Stimulated activated naive CD8-positive, alpha-beta T cell treated with anti-CD3 and anti-CD28 coated beads, Interleukin-15, Interleukin-2, amounts not matched to agents 100 ng/mL and 50 ng/mL, for 24 hours (primary cell): ENCODE results near the gene DNAJC27.

ENCODE experiments used
- H3K27ac Mint-ChIP-seq: one replicate; pipeline ENCODE4 v1.8.0; 2021; ENCODE audit warnings: mild to moderate bottlenecking, mixed read lengths
- H3K27me3 Mint-ChIP-seq: one replicate; pipeline ENCODE4 v1.8.0; 2021; ENCODE audit warnings: mixed read lengths
- H3K36me3 Mint-ChIP-seq: one replicate; pipeline ENCODE4 v1.8.0; 2021; ENCODE audit warnings: low read depth, mixed read lengths
- H3K4me1 Mint-ChIP-seq: one replicate; pipeline ENCODE4 v1.8.0; 2021; ENCODE audit warnings: low read depth, mixed read lengths
- H3K4me3 Mint-ChIP-seq: one replicate; pipeline ENCODE4 v1.8.0; 2021; ENCODE audit warnings: mild to moderate bottlenecking, mixed read lengths
- H3K9me3 Mint-ChIP-seq: one replicate; pipeline ENCODE4 v1.8.0; 2021; ENCODE audit warnings: mixed read lengths

DNAJC27 gene

DNA sequence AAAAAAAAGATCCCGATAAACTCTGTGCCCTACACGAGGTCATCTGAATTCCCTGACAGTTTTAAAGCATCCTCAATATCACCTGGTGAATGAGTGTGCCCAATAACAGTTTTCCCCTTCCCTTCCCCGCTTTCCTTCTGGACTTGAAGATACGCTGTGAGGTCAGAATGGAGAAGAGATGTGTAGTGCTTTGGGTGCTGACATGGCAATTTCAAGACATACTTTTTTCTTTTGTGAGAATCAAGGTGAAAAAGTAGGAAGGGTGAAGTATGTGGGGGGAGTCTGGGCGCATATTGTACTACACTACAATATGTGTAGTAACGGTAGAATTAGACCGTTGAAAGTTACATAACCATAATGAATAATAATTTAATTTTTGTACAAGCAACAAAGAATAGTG, 21.7 kb downstream of the DNAJC27 start:
- no peak overlapping the region for H3K4me3 Mint-ChIP-seq
- H3K27me3 Mint-ChIP-seq = no peaks in the 10 kb centered on the region
- no peak overlapping the region for H3K27ac Mint-ChIP-seq
- peaks cover 3% of the 10 kb centered on the region for H3K9me3 Mint-ChIP-seq
- peaks cover 55% of the 10 kb centered on the region for H3K36me3 Mint-ChIP-seq
- no peaks in the 10 kb centered on the region for H3K4me1 Mint-ChIP-seq

DNA sequence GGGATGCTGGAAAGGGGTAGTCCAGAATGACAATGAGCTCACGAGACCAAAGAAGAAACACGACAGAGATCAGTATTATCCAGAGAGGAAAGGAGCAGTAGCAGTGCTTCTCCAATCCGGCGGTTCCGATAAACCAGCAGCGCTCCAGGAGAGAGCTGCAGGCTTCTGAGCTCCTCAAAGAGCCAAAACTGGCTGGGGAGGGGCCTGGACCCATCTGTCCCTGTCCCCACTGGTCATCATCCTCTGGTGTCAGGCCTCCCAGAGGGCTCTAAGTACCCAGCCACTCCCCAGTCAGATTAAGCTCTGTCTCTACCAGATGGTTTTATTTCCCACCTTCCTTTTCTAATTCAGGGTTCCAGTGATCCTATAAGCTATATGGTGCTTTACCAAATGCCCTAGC, 23.2 kb downstream of the DNAJC27 start:
- Mint-ChIP-seq H3K9me3 (no peaks in the 10 kb centered on the region), H3K27me3 (no peaks in the 10 kb centered on the region)

DNA sequence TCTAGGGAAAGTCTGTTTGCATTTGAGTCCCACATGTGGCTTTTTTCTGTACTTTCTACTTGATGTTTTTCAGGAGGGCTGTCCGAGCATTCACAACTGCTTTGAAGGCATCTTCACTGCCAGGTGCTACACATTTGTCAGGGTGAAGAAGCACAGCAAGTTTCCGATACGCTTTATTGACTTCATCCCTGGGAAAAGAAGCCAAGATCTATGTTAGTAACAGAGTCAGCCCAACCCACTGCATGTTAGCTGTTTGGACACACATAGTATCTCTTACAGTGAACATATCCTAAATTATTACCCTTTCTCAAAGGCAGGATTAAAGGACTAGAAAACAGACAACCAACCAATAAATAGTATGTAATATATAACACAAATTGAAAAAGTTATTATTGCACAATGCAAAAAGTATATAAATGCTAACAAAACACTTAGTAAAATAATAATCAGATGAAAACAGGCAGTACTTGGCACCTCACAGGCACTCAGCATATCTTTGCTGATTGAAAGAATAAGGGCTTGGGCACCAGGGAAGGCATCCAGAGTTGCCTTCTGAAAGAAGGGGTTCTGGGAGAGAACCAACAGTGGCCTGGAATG, 24.1 kb downstream of the DNAJC27 start:
- Mint-ChIP-seq H3K4me3 (no peak overlapping the region), H3K27ac (no peak overlapping the region), H3K27me3 (no peaks in the 10 kb centered on the region), H3K4me1 (no peaks in the 10 kb centered on the region), H3K36me3 (peaks cover 36% of the 10 kb centered on the region), H3K9me3 (no peaks in the 10 kb centered on the region)

More for the DNA sequence above, 23.2 kb downstream of the DNAJC27 start:
- Mint-ChIP-seq H3K27ac (no peak overlapping the region), H3K4me3 (no peak overlapping the region), H3K4me1 (no peaks in the 10 kb centered on the region), H3K36me3 (peaks cover 40% of the 10 kb centered on the region)

DNA sequence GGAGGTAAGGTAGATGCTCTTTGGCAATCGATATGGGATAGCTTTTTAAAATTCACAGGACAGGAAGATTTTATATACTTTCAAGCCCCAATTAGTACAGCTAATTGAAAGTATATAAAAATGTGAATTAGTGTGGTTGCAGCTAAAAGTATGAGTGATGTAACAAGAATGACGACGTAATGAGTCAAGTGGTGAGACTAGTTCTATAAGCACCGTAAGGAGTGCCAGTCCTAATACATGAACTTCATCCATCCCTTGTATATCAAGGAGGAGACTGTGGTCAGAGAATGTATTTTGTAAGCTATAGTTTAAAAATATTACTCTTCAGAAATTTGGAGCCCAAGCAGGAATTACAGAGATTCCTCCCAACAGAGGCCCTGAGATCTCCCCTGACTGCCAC, 25.8 kb downstream of the DNAJC27 start:
- Mint-ChIP-seq H3K9me3 (no peaks in the 10 kb centered on the region), H3K27ac (no peak overlapping the region), H3K27me3 (no peaks in the 10 kb centered on the region), H3K4me3 (no peak overlapping the region), H3K36me3 (peaks cover 22% of the 10 kb centered on the region), H3K4me1 (no peaks in the 10 kb centered on the region)

DNA sequence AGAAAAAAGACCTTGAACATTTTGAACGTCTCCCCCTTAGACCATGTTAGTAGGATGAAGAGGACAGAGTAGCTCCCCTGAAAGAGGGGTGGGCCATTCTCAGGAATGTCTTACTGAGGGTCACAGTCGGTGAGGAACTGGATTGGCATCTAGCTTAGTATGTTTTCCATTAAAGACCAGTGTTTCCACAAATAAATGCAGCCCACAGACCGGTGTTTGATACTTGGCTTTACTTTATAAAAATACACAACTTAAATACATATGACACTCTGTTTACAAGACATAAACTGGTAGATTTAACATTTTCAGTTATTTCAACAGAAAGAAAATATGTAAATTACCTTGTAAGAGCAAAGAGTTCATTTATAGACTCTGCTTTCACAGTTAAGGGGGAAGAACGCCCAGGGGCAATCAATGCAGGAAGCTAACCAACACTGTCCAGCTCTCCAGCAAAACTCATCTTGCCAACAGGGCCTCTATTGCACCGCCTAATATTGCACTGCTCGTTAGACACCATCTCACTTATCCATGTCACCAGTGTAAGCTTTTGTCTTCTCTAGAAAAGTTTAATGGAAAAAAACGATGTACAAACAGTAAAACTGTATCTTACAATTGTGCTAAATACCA, 28.2 kb downstream of the DNAJC27 start:
- no peaks in the 10 kb centered on the region for H3K9me3 Mint-ChIP-seq
- H3K4me3 Mint-ChIP-seq = no peak overlapping the region
- H3K36me3 Mint-ChIP-seq = peaks cover 17% of the 10 kb centered on the region
- H3K27ac Mint-ChIP-seq = no peak overlapping the region
- H3K27me3 Mint-ChIP-seq = no peaks in the 10 kb centered on the region
- no peaks in the 10 kb centered on the region for H3K4me1 Mint-ChIP-seq

DNA sequence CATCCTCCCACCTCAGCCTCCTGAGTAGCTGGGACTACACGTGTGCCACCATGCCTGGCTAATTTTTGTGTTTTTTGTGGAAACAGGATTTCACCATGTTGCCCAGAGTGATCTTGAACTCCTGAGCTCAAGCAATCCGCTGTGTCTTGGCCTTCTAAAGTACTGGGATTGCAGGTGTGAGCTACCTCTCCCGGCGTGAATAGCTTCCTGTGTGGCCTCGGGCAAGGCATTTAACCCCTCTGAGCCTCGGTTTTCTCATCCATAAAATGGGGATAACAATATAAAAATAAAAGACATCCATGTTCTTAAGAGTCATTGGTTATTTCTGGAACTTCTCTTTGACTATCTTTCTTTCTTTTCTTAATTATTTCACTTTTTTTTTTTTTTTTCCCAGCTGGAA, 32.4 kb downstream of the DNAJC27 start:
- H3K27me3 Mint-ChIP-seq = no peaks in the 10 kb centered on the region
- H3K4me3 Mint-ChIP-seq = no peak overlapping the region
- H3K4me1 Mint-ChIP-seq = no peaks in the 10 kb centered on the region
- H3K36me3 Mint-ChIP-seq = peaks cover 4% of the 10 kb centered on the region
- no peaks in the 10 kb centered on the region for H3K9me3 Mint-ChIP-seq
- H3K27ac Mint-ChIP-seq = no peak overlapping the region

DNA sequence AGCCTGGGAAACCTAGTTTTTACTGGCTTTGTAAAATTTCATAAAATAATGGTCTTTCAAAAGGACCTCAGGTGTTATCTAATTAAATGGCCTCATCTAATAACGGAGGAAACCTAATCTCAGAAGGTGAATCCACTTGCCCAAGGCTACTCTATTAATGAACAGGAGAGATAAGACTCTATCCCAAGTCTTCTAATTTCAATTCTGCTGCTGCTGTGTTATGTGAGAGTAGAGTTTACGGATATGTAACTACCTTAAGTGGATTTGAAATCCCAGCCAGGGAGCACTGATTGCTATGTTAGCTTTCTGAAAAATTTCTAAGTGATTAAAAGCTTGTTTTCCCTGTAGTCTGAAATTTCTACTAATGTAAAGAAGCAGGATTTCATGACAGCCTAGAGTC, 34.5 kb downstream of the DNAJC27 start:
- no peak overlapping the region for H3K4me3 Mint-ChIP-seq
- no peaks in the 10 kb centered on the region for H3K9me3 Mint-ChIP-seq
- no peak overlapping the region for H3K27ac Mint-ChIP-seq
- H3K36me3 Mint-ChIP-seq = no peaks in the 10 kb centered on the region
- H3K27me3 Mint-ChIP-seq = no peaks in the 10 kb centered on the region
- H3K4me1 Mint-ChIP-seq = no peaks in the 10 kb centered on the region

DNA sequence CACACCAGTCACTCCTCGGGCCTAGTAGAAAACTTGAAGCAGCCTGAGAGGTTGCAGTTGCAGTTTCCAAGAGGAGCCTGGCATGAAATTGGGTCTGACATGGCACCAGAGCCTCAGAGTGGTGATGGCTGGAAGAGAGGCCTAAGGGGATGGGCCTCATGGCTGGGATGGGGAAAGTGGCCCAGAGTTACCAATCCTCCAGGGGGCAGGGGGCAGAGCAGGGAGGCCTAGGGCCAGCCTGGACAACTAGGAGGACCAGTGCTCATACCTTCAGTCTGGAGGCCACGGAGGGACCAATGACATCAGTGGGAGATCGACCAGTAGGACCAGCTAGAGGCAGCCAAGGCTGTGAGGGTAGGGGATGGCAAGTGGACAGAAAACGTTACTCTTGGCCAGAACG, 36.6 kb downstream of the DNAJC27 start:
- Mint-ChIP-seq H3K4me3 (no peak overlapping the region), H3K9me3 (no peaks in the 10 kb centered on the region), H3K27me3 (no peaks in the 10 kb centered on the region), H3K4me1 (peaks cover 12% of the 10 kb centered on the region), H3K36me3 (no peaks in the 10 kb centered on the region), H3K27ac (no peak overlapping the region)

DNA sequence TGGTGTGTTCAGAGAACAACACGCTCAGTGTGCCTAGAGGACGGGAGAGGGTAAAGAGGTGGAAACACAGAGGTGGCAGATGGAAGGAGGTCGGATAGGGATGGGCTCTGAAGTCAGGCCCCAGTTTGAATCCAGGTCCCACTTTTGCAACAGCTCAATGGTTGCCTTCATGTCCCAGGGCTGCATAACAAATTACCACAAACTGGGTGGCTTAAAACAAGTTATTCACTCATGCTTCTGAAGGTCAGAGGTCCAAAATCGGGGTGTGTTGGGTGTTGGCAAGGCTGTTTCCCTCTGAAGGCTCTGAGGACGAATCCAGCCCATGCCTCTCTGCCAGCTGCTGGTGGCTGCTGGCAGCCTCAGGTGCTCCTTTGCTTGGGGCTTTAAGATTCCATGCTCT, 39.0 kb downstream of the DNAJC27 start:
- H3K27ac Mint-ChIP-seq = no peak overlapping the region
- no peaks in the 10 kb centered on the region for H3K36me3 Mint-ChIP-seq
- no peak overlapping the region for H3K4me3 Mint-ChIP-seq
- no peaks in the 10 kb centered on the region for H3K9me3 Mint-ChIP-seq
- H3K27me3 Mint-ChIP-seq = no peaks in the 10 kb centered on the region
- peaks cover 12% of the 10 kb centered on the region for H3K4me1 Mint-ChIP-seq

DNA sequence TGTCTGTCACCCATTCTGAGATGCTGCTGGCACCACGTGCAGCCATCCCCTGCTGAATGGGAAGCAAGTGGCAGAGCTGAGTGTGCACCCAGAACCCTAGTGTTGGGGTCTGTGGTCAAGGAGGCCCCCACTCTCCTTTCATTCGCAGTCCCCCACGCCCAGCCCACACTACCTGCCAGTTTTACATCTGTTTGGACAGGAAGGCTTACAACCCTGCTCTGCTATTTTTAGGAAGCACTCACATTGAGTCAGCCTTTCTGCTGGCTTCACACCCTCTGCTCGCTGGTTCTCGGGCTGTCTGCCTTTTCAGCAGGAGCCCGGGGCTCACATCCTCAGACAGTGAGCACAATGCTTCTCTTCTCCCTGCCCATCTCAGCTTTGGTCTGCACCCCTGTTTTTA, 41.0 kb downstream of the DNAJC27 start:
- Mint-ChIP-seq H3K36me3 (no peaks in the 10 kb centered on the region), H3K9me3 (no peaks in the 10 kb centered on the region), H3K4me1 (peaks cover 12% of the 10 kb centered on the region), H3K27ac (peak overlapping the region; percentile 22), H3K27me3 (no peaks in the 10 kb centered on the region), H3K4me3 (no peak overlapping the region)

DNA sequence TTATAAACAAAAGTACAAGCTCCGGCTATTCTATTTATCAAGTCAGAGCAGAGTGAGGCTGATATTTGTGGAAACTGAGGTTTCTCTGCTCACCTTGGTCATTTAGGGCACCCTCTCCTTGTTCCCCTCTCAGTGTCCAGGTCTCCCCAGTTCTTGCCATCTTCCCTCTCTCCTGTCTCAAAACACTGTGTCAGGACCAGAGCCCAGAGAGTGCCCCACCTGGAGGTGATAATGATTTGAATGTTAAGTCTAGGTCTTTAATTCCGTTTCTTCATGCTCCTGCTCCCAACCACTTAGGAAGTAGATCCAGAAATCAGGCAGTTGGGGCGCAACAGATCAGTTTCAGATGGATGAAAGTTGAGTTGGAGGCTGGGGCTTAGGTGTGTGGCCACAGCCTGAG, 42.5 kb downstream of the DNAJC27 start:
- Mint-ChIP-seq H3K9me3 (no peaks in the 10 kb centered on the region), H3K4me1 (peaks cover 12% of the 10 kb centered on the region), H3K36me3 (no peaks in the 10 kb centered on the region), H3K4me3 (no peak overlapping the region), H3K27ac (no peak overlapping the region), H3K27me3 (no peaks in the 10 kb centered on the region)

DNA sequence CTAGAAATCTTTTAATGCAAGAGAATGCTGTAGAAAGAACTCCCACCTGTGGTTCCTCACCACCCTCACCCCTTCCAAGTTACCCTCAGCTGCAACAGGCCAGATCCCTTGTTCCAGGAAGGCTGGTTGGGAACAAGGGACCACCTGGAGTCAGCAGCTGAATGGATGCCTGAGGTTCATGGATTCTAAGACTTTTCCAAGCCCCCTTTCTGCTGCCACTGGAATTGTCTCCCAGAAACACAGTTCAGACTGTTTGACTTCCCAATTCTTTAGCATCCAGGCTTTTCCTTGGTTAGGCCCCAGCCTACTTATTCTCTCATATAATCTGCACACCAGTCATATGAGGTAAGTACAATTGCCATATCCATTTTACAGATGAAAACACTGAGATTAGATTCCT, 43.7 kb downstream of the DNAJC27 start:
- Mint-ChIP-seq H3K4me3 (no peak overlapping the region), H3K9me3 (no peaks in the 10 kb centered on the region), H3K36me3 (no peaks in the 10 kb centered on the region), H3K27me3 (no peaks in the 10 kb centered on the region), H3K4me1 (peaks cover 12% of the 10 kb centered on the region), H3K27ac (no peak overlapping the region)

DNA sequence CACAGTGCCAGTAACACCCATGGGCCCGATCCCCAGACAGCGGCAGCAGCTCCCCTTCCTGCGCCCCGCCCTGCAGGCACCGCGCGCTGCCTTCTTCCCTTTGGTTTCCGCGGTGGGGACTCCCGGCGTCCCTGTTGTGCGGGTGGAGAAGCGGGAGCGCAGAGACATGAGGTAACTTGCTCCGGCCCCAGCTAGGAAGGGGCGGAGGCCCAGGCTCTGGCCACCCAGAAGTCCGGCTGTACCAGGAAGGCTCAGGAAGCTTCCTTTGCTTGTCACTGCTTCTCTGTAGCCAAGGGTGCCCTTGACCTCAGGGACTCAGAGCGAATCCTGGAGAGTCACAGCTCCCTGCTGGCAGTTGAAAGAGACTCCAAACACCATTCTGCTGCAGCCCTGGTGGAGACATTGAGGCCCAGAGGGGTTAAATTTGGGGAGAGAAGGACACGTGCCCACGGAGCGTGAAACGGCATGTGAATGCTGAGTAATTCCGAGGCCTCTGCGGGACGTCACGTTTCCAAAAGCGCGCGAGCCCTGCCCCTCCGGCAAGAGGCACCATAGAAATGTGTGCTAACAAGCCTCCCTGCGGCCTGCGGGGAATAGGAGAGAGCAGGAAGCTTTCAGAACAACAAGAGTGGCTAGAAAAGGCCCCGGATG, 45.0 kb downstream of the DNAJC27 start:
- H3K27me3 Mint-ChIP-seq = no peaks in the 10 kb centered on the region
- peak overlapping the region; percentile 51 for H3K4me3 Mint-ChIP-seq
- no peaks in the 10 kb centered on the region for H3K36me3 Mint-ChIP-seq
- no peaks in the 10 kb centered on the region for H3K9me3 Mint-ChIP-seq
- H3K27ac Mint-ChIP-seq = peak overlapping the region; percentile 71
- peaks cover 12% of the 10 kb centered on the region for H3K4me1 Mint-ChIP-seq

DNA sequence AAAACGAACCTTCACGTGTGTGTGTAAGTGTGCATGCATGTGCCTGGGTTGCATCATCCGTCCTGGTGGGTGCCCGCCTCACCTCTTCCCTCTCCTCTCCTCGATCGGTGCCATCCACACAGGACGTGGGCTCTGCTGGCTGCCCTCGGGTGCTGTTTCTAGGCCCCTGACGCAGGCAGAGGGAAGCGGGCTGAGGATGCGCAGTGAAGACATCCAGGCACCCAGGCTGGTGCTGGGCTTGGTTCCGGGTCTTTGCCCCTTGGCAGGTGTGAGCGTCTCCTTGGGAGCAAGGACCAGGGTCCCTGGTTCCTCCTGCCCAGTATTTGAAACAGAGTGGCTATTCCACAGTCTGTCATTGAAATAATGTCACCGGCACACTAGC, 45.5 kb downstream of the DNAJC27 start:
- H3K9me3 Mint-ChIP-seq = no peaks in the 10 kb centered on the region
- peaks cover 10% of the 10 kb centered on the region for H3K4me1 Mint-ChIP-seq
- H3K4me3 Mint-ChIP-seq = peak overlapping the region; percentile 51
- H3K27ac Mint-ChIP-seq = peak overlapping the region; percentile 71
- H3K36me3 Mint-ChIP-seq = no peaks in the 10 kb centered on the region
- H3K27me3 Mint-ChIP-seq = no peaks in the 10 kb centered on the region

DNA sequence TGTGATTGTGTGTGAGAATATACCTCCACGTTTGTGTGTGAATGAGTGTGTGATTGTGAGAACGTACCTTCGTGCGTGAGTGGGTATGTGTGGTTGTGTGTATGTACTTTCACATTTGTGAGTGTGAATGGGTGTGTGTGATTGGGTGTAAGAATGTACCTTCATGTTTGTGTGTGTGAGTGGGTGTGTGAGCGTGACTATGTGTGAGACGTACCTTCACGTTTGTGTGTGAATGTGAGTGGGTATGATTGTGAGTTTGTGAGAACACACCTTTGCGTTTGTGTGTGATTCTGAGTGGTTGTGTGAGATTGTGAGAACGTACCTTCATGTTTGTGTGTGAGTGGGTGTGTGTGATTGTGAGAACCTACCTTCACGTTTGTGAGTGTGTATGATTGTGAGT, 45.9 kb downstream of the DNAJC27 start:
- Mint-ChIP-seq H3K27ac (no peak overlapping the region), H3K36me3 (no peaks in the 10 kb centered on the region), H3K9me3 (no peaks in the 10 kb centered on the region), H3K27me3 (no peaks in the 10 kb centered on the region), H3K4me1 (peaks cover 9% of the 10 kb centered on the region), H3K4me3 (no peak overlapping the region)

DNA sequence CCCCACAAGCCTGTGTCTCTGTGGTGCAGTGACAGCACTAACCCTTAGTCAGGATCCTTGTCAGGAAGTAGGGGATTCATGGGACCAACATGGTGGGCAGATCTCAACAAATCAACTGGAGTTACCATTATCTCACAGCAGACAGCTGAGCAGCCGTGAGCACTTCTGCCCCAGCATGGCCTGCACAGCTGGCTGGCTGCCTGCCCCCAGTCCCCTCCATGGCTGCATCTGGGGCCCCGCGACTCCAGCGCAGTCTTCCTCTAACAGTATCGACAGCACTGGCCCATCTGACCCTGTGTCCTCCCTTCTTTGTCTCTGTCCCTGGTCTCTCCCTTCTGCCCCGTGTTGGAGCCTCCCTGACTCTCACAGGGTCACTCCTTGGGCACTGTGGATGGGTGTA, 47.0 kb downstream of the DNAJC27 start:
- Mint-ChIP-seq H3K36me3 (no peaks in the 10 kb centered on the region), H3K4me1 (peaks cover 6% of the 10 kb centered on the region), H3K27ac (no peak overlapping the region), H3K4me3 (no peak overlapping the region), H3K27me3 (no peaks in the 10 kb centered on the region), H3K9me3 (no peaks in the 10 kb centered on the region)
